Amygdala (tissue), 56 donors: ENCODE measurements around the gene AGTRAP.
A peak's percentile ranks its signal among the peaks of the same experiment; 100 is the strongest.

Experiments
- DNase-seq, 56 donors: peaks; one replicate each; lab custom pipeline; 2025; lab: John Stamatoyannopoulos, UW

Gene AGTRAP

DNA sequence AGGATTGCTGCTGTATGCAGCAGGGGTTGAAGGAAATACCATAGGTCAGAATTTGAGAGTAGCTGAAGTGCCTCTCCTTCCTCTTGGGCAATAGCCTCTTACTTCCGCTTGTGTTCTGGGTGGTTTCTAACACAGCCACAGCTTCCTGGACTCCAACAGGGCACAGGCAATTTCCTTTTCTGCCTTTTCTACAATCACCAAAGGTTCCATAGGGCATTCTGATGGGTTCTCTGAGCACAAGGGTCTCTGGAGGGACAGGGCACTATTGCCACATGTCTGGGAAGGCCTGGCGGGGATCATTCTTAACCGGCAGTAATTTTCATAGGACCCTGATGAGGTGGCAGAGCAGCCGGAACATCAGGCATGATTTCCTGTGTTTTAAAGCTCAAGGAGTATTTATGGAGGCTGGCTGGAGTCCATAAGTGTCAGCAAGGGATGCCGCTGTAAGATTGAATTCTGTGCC lies 5.5 kb upstream of the AGTRAP start:
- DNase-seq: peak in 5 of 56 donors; percentile 6 to 43 (median 12)

GRCh38 chr1:11731691-11732283 lies 4.1 kb upstream of the AGTRAP start:
- DNase-seq: peak; percentile 30 to 91 (median 76)

- DNase-seq: no peak
These were observed 2.6 kb upstream of the AGTRAP start for GRCh38 chr1:11733306-11733705.

- DNase-seq: no peak
These were observed 444 bp upstream of the AGTRAP start for GRCh38 chr1:11735531-11735853.

DNA sequence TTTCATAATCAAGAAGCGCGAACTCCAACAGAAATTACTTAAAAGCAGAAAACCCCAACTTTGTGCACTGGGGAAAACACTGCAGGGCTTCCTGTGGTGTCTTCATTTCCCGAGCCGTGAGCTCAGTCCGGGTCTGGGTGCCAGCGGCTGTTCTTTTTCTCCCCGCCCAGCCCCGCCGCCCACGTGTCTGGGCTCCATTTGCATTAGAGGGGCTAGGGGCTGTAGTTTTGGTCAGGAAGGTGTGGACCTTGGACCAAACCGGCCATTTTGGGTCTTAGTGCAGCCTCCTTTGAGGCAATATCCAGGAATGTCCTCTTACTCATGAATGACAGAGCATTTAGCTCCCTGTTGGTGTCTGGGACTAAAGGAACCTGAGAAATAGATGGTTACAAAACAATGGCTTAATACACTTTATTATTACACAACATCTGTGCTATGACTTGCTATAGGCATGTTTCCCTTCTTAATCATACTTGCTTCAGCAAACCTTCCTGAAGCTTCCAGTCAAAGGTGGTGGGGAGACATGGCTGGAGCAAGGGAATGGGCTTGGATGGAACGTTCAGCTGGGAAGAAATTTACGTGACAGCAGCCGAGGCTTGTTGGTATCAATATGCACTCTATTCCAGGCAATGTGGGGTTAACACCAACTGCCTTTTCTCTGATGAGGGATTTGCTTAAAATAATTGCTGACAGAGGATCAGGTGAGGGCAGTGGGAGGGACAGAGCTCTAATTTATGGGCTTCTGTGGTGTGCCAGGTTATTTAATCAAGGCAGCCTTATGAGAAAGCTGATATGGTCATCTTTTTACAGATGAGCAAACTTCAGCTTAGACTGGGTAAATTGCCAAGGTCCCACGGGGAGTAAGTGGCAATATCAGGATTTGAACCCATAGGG lies 1.1 kb downstream of the AGTRAP start:
- DNase-seq: peak in 11 of 56 donors; percentile 11 to 41 (median 29)

DNA sequence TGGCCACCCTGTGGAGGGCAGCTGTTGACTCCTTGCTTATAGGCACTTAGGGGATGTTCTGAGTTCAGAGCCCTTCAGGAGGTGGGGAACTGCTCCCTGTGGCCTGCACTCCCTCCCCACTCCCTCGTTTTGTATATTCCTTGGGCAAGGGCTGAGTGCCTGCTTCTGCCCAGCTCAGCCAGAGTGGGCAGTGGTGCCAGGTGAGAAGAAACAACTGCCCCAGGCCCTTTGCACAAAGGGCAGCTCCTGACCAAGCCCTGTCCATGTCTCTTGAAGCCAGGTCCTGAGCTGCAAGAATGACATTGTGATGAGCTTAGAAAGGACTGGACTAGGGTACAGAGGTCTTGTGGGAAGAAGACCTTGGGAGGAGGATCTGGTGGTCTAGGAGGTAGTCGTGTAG lies 2.2 kb downstream of the AGTRAP start:
- DNase-seq: no peak

GRCh38 chr1:11738783-11739182 lies 2.8 kb downstream of the AGTRAP start:
- no peak for DNase-seq

- DNase-seq: no peak
These were observed 4.6 kb downstream of the AGTRAP start for GRCh38 chr1:11740258-11741192.

GRCh38 chr1:11741482-11741881 lies 5.5 kb downstream of the AGTRAP start:
- DNase-seq: no peak

- no peak for DNase-seq
These were observed 6.1 kb downstream of the AGTRAP start for GRCh38 chr1:11741919-11742558.

- DNase-seq: no peak
These were observed 8.4 kb downstream of the AGTRAP start for GRCh38 chr1:11744287-11744686.

DNA sequence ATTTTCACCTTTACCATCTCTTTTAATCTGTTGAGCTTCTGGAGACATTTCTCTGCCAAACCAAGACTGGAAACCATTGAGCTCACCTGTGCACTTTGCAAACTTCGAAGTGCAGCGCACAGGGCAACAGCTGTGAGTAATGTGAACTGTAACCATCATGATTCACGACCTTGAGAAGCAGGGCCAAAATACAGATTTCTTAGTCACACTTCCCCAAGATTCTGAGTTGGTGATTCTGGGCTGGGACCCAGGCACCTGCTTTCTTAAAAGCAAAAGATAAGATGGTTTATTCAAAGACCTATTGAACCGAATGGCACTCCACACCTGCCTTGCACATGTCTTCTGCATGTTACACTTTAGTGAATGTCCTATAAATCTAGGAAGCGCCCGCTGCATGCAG lies 10.2 kb downstream of the AGTRAP start:
- no peak for DNase-seq

DNA sequence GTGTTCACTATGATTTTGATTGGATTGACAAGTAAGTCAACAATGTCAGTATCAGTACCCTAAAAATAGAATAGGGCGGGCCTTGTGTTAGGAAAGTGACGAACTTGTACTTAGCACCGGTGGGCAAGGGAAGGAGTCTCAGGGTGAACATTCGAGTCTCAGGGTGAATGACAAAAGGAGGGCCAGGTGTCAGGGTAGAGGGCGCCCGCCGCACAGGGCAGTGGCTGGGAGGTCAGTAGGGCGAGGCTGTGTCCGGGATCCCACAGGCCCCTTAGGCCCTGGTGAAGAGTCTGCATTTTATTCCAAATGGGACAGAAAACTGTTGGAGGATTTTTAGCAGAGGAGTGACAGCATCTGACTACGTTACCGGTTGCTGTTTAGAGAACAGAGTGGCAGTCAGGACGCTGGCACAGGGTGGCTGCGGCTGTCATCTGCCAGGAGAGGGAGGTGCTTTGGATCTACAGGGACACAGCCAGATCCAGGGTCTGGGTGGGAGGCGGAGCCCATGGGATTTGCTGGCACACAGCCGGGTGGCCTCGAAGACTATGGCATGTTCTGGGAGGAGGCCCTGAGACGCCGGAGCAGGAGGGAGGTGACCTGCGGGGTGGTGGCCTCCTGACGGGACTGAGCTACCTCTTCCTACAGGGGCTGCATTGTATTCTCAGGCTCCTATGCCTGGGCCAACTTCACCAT lies 11.0 kb downstream of the AGTRAP start:
- no peak for DNase-seq

DNA sequence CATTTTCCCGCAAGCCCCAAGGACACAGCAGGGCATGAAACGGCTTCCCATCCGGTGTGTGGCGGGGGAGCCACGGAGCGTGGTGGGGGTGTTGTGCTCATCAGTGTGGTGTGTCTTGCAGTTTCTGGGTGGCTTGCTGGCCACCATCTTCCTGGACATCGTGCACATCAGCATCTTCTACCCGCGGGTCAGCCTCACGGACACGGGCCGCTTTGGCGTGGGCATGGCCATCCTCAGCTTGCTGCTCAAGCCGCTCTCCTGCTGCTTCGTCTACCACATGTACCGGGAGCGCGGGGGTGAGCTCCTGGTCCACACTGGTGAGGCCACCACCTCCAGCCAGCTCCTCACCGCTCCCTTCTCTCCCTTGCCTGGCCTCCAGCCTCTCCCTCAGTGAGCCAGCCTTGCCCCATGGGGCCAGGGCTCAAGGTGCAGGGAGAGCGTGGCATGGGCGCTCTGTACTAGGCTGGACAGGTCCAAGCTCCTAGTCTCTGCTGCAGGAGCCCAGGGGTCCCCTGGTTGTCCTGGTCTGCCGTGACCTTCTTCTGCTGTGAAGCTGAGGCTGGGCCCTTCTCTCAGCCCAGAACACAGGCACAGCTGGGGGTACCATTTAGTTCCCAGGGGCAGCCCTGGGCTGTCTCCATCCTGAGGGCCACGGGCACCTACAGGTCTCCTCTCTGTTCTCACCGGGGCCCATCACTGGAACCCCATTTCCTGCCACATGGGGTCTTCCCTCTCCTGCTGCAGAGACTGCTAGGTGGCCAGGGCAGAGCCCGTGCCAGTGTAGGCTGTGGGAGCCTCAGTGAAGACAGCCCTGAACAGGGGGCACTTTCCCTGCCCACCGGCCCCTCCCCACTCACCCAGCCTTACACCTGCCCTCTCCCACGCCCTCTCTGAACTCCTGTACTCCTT lies 12.6 kb downstream of the AGTRAP start:
- DNase-seq: no peak

- DNase-seq: peak in 9 of 56 donors; percentile 5 to 49 (median 20)
These were observed 13.3 kb downstream of the AGTRAP start for GRCh38 chr1:11749203-11749689.

DNA sequence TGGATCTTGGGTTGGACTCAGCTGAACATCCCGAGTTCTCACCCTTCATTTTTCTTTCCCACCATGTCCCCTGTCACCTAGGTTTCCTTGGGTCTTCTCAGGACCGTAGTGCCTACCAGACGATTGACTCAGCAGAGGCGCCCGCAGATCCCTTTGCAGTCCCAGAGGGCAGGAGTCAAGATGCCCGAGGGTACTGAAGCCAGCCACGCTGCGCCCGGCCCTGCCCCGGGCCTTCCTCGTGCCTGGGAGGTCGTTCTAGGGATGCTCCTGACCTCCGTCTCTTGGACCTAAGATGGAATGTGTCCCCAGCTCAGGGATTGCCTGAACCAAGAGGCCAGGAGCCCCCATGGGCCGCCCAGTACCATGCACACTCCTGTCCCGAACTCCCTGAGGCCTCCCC lies 14.1 kb downstream of the AGTRAP start:
- DNase-seq: no peak

- no peak for DNase-seq
These were observed 15.2 kb downstream of the AGTRAP start for GRCh38 chr1:11751087-11751486.

- no peak for DNase-seq
These were observed 16.6 kb downstream of the AGTRAP start for GRCh38 chr1:11752359-11753088.
